Vagina (tissue), 2 donors: Measurements from ENCODE around the gene PCK1.

ENCODE experiments used
- POLR2AphosphoS5 ChIP-seq, 2 donors: sonication (generic); formaldehyde crosslinking; IDR thresholded peaks; one replicate each; pipeline ENCODE4 v1.9.0; 2017; ENCODE audit warnings: antibody characterized with exemption in 2 of 2, mild to moderate bottlenecking in 2 of 2, low read depth in 1 of 2; ENCODE audit not compliant: insufficient read depth in 1 of 2
- TF ChIP-seq, protein P1 (sequence below), 3 experiments: fragments of 450-650 bp in 2 of 3; fragments of 200-600 bp in 1 of 3; sonication (generic) in 1 of 3; IDR thresholded peaks; one replicate each; pipeline ENCODE4 v1.5.1; 2017 to 2019; ENCODE audit warnings: antibody characterized with exemption in 3 of 3, mild to moderate bottlenecking in 2 of 3, moderate library complexity in 2 of 3

DNA sequence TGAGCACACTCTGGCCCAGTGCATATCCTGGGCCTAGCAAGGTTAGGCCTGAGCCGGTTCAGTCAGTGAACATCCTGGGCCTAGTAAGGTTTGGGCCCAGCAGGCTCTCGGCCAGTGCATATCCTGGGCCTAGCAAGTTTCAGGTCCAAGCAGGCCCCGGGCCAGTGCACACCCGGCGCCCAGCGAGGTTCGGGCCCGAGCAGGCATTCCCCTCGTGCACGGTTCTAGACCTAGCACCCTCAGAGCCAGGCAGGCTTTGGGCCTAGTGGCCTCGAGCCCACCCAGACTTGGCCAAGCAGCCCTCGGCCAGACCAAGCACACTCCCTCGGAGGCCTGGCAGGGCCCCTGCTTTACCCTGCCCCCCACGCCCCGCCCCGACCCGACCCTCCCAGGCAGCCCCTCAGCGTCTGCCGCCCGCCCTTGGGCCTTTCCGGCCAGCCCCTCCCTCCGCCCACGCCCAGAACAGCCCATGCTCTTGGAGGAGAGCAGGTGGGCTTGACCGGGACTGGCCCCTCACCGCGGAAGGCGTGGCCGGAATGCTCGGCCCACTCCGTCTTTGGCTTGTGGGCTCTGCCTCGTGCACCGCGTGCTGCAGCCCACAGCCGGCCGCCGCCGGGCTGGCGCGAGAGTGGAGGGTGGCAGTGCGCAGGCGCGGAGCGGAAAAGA is 36.3 kb upstream of the PCK1 start, which contains the start of gene CTCFL:
- TF ChIP-seq, protein P1, sequence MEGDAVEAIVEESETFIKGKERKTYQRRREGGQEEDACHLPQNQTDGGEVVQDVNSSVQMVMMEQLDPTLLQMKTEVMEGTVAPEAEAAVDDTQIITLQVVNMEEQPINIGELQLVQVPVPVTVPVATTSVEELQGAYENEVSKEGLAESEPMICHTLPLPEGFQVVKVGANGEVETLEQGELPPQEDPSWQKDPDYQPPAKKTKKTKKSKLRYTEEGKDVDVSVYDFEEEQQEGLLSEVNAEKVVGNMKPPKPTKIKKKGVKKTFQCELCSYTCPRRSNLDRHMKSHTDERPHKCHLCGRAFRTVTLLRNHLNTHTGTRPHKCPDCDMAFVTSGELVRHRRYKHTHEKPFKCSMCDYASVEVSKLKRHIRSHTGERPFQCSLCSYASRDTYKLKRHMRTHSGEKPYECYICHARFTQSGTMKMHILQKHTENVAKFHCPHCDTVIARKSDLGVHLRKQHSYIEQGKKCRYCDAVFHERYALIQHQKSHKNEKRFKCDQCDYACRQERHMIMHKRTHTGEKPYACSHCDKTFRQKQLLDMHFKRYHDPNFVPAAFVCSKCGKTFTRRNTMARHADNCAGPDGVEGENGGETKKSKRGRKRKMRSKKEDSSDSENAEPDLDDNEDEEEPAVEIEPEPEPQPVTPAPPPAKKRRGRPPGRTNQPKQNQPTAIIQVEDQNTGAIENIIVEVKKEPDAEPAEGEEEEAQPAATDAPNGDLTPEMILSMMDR (IDR thresholded peaks at IDR 0.05) = no peak
- no peak for TF ChIP-seq POLR2AphosphoS5 (IDR thresholded peaks at IDR 0.05; ENCODE audit: insufficient read depth in 1 of 2, low read depth in 1 of 2)
